HG03432 (cell line): ENCODE measurements around the gene ELP4.

Experiments used
- ATAC-seq: cut with Tn5 transposase; IDR thresholded peaks from one replicate; pipeline ENCODE4 v1.9.1; 2021; ENCODE audit warnings: mild to moderate bottlenecking, moderate library complexity; ENCODE audit not compliant: unreplicated experiment

ELP4 gene

DNA sequence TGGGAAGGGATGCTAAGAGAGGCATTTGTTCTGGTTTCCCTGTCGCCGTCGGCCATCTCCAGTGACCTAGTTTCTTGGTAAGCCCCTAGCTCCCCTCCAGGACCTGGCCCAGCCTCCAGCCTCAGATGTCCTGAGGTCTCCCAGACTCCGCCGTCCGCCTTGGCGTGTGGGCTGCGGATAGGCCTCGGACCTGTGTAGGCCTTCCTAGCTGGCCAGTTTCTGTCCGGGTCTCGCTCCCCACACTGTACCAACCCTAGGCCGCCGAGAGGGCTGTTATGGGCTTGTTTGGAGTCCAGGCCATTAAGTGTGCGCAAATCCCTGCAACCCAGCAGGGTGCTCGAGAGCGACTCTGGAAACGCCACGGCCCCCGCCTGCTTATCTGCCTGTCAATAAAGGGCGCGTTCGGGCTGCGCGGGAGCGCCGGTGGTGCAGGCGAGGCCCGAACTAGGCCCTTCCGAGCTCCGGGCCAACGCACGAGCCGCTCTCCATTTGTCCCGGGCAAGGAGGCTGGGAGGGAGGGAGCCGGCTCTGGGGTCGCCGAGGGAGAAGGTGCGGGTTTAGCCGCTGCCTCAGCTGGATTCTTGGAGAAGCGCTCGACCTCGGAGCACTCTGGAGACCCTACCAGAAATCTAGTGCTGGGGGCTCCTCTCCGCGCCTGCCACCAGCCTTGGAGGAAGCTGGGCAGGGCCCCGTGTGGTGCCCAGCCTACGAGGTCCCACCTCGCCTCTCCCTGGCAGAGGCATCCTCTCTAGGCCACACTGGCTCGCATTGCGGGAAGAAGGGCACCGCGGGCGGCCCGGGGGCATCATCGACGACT is 310.3 kb downstream of the ELP4 start:
- ATAC-seq: no peak

GRCh38 chr11:31820438-31820818 is 310.9 kb downstream of the ELP4 start:
- no peak for ATAC-seq

- no peak for ATAC-seq
Observed at GRCh38 chr11:31821235-31821764, 311.7 kb downstream of the ELP4 start.

DNA sequence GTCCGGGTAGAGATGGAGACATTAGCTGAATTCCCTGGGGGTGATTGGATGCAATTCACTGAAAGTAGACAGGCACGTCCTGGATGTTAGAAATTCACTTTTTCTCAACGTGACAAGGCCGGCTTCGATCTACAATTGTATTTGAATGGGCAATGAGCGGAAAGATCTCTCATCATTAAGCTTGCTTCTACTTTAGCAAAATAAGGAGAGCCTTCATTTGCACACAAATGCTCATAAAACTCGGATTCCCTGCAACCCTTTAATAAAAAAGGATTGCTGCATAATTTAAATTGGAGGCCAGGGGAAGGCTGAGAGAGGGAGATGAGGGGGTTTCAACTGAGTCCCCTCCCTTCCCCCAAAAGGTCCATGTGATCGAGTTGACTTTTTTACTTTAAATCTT is 312.2 kb downstream of the ELP4 start:
- ATAC-seq: no peak

- ATAC-seq: no peak
Observed at GRCh38 chr11:31822175-31822926, 312.8 kb downstream of the ELP4 start.

GRCh38 chr11:31822927-31823643 is 313.5 kb downstream of the ELP4 start:
- no peak for ATAC-seq

DNA sequence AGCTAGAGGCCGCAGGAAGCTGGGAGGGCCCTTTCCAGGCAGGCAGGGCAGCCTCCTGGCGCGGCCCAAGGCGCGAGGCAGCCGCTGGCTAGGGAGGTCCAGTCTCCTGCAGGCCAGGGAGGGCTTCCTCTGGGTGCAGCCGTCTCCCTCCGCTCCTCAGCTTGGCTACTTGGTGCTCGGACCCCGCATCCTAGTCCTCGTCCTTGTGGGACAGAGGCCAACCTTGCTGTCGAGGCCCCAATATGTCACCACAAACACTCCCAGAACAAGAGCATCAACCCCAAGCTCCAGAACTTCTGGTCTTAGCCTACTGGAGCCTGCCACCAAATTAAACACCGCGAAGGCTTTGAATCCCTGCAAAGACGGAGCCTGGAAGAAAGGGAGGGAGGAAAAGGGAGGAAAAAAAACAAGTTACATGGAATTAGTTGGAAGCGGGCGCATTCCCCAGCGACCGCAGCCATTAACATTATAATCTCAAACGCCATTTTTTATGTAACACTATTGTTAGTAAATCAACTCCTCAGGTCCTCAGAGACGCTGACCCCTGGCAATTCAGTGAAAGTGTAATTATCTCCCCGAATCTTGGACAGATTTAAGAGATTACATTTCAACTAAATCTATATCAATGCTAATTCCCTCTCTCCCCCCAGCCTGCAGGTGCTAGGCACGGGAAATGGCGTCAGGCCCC is 314.2 kb downstream of the ELP4 start:
- no peak for ATAC-seq

DNA sequence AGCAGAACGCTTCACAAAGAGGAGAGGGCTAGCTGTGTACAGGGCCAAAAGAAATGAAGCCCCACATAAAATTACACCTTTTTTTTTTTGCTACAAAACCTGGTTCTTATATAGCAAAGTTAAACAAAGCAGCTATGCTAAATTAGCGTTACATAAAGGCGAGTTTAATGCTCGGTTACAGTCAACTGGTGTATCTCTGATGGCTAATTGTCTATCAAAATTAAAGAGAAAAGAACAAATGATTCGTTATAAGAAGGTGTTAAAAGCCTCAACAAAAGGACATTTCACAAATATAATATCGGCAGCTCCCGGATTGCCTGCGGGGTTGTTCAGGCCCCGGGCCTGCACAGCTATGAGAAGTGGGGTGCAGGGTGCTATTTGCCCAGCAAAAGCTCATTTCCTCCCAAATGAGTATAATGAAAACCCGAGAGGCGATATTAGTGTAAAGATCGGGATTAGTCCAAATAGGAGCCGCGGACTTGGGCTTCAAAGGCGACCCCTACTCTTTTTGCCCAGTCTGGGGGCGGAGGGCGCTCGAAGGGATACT is 314.8 kb downstream of the ELP4 start:
- no peak for ATAC-seq

DNA sequence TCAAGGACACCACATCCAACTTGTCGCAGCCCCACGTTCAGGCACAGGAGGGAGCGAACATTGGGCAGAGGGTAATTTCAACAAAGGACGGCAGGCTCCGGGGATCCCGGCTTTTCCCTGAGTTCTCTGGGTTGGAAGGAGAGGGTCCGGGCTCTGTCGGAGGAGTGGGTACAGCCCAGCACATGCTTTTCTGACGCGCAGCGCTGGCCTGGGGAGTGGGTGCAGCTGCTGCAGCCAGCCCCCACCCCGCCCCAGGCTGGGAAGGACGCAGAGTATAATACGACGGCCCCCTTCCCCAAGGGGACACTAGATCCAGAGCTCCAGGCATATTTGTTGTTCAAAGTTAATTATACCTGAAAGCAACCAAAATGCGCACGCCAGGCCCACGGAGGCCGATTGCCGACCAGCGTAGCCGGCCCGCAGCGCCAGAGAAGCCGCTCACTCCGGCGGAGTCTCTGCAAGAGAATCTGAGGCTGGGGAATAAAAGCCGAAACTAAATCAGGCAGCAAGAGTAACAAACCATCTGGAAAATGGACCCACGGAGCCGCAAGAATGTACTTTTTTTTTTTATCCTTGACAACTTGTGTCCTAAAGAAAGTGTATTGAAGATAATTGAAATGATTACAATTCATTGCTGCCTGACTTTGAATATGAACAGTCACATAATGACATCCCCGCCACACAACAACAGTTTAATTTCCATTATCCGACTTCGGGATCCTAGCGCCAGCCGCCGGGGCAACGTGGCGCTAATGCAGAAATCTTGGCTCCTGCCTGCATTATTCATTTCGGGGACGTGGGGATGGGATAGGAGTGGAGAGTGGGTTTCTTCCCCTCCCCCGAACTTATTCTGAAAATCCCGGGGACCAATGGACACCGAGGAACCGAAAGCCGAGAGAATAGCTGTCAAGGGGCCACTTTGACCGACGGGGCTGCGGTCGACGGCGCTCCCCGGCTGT is 315.6 kb downstream of the ELP4 start:
- no peak for ATAC-seq

DNA sequence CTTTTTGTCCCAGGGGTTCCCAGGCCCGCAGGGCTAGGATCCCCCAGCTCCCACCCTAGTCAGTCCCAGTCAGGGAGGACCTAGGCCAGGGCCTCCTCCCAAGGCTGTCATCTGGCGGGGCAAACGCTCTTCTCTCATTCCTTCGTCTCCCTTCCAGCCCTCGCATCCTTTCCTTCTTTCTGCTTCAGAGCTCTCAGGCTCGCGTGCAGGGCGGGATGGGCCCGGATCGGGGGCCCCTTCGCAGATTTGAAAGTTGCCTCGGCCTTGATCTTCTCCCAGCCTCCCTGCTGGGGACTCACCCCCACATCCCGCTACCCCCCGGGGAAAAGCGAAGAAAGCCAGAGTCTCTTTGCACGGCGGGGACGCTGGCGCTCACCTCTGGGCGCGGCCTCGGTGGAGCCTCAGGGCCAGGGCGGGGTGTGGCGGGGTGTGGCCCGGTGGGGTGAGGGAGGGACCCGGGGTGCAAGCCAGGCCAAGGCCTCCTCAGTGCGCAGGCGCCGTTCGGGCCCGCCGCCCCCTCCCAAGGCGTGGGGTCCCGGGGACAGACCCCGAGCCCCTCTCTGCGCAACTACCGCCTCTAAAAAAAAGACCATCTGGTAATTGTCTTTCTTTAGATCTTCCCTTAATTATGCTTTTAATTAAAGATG is 316.4 kb downstream of the ELP4 start:
- no peak for ATAC-seq

DNA sequence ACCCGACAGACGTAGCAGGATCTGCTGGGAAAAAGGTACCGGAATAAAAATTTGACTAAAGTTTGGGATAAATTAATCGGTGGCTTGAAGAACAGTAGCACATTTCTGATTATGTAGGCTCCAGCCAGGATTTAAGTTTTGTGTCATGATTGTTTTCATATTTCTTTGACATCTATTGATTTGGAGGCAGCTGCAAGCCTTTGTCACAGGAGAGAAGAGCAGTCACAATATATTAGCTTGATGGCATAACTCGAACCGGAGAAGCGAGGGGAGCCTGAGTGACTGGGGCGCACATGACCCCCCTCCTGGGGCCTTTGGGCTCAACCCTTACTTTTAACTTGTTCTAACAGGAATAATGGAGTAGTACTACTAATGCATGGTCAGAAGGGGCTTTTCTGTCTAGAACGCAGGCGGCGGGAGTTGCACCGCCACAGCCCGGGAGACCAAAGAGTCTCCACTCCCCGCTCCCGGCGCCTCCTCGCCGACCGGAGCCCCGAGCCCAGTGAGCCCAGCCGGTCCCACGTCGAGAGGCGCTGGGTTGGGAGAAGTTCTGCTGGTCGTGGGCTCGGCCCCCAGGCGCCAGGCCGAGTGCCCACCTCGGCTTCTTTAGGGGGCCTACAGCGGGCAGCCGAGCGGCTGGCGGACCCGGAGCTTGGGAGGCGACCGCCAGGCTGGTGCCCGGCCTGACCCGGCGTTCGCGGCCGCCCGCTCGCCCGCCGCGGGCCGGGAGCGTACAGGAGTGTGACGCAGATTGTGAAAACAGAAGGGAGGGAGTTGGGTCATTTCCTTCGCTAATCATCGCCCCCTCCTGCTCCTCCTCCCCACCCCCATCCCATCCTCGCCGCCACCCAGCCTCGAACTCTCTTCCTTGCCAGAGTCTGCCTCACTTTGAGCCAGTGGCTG is 317.2 kb downstream of the ELP4 start:
- no peak for ATAC-seq

DNA sequence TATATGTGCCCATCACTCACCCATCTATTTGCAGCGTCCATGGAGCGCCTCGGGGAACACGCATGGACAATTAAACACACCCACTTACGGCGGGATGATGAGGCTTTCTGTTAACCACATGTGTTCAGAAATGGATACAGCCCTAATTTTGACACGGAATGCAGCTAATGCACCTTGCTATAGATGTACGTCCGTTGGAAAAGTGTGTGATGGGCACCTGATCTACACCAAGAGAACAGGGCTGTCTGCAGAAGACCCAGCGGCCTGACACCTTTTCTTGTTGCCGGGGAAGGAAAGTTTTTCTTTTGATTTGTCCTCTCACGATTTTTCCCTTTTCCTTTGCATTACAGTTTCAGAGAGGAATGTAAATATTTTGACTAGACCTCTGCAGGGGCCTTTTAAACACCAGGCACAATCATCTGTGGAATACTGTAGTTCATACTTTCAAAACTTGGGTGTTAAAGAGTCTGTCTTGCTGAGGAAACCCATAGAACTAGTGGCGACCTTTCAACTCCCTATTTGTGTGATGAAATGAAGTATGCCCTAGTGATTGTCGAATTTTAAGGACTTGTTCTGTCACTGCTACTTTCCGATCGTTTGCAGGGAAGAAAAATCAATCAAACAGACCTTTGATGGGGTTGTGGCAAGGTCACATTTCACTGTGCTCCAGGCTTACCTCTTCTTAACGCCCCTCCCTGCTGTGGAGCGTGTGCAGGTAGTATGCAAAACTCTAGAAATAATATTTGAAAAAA is 318.1 kb downstream of the ELP4 start:
- ATAC-seq: no peak

- ATAC-seq: no peak
Observed at GRCh38 chr11:31828217-31828616, 318.6 kb downstream of the ELP4 start.

- ATAC-seq: no peak
Observed at GRCh38 chr11:31830406-31830805, 320.8 kb downstream of the ELP4 start.

GRCh38 chr11:31834237-31834636 is 324.7 kb downstream of the ELP4 start:
- no peak for ATAC-seq
